ENCODE data around the gene HEATR1.

- TF ChIP-seq CTCF (IDR thresholded peaks at IDR 0.05) (no peak), POLR2A (IDR thresholded peaks at IDR 0.05) (no peak)
Observed at GRCh38 chr1:236535662-236536161, 68.6 kb downstream of the HEATR1 start.
